Liver (tissue), 9 donors: ENCODE data around the gene ANGPT4. TPM values are rescaled to one million over a fixed set of nuclear protein-coding genes. Genes with fewer than 3 reads are reported as not detected.

Source experiments
- DNase-seq: peaks from one replicate; pipeline ENCODE4 v3.0.0-alpha.2; 2017; ENCODE audit warnings: low spot score
- H3K27ac ChIP-seq, 2 donors: one replicate each; pipeline ENCODE4 v1.7.0; 2013; ENCODE audit warnings: inconsistent platforms in 2 of 2, low read length in 2 of 2, control low read depth in 1 of 2, low read depth in 1 of 2, mild to moderate bottlenecking in 1 of 2
- H3K27me3 ChIP-seq, 4 donors: one replicate each; pipeline versions ENCODE4 v1.6.1 to v1.7.0; 2013; ENCODE audit warnings: low read length in 3 of 4, inconsistent platforms in 1 of 4, mild to moderate bottlenecking in 1 of 4, moderate library complexity in 1 of 4; ENCODE audit not compliant: control insufficient read depth in 4 of 4, insufficient read depth in 4 of 4
- H3K36me3 ChIP-seq, 4 donors: one replicate each; pipeline versions ENCODE4 v1.6.1 to v1.7.0; 2013; ENCODE audit warnings: low read length in 3 of 4, mild to moderate bottlenecking in 3 of 4, low read depth in 1 of 4, moderate library complexity in 1 of 4; ENCODE audit not compliant: control insufficient read depth in 4 of 4, insufficient read depth in 3 of 4
- H3K4me1 ChIP-seq, 4 donors: one replicate each; pipeline versions ENCODE4 v1.6.1 to v1.7.0; 2013; ENCODE audit warnings: low read length in 3 of 4, mild to moderate bottlenecking in 3 of 4, moderate library complexity in 1 of 4; ENCODE audit not compliant: control insufficient read depth in 4 of 4, insufficient read depth in 4 of 4
- H3K4me3 ChIP-seq, 3 donors: one replicate each; pipeline versions ENCODE4 v1.6.1 to v1.7.0; 2013; ENCODE audit warnings: low read length in 3 of 3, control low read depth in 1 of 3, low read depth in 1 of 3, mild to moderate bottlenecking in 1 of 3
- H3K9ac ChIP-seq, 2 donors: one replicate each; pipeline ENCODE4 v1.7.0; 2013; ENCODE audit warnings: low read length in 2 of 2, mild to moderate bottlenecking in 2 of 2, moderate library complexity in 2 of 2, control low read depth in 1 of 2, low read depth in 1 of 2
- H3K9me3 ChIP-seq, 4 donors: one replicate each; pipeline versions ENCODE4 v1.6.1 to v1.7.0; 2013; ENCODE audit warnings: low read length in 3 of 4; ENCODE audit not compliant: control insufficient read depth in 4 of 4
- FOXA2 ChIP-seq: IDR thresholded peaks from 2 replicates; pipeline ENCODE4 v1.6.1; 2016; ENCODE audit warnings: antibody characterized with exemption
- HNF4A ChIP-seq, 2 donors: conservative IDR thresholded peaks; 2 replicates each; pipeline ENCODE4 v1.6.1; 2016; ENCODE audit warnings: antibody characterized with exemption in 2 of 2, mild to moderate bottlenecking in 2 of 2
- JUND ChIP-seq, 2 donors: IDR thresholded peaks; 2 replicates each; pipeline ENCODE4 v1.6.1; 2016; ENCODE audit warnings: antibody characterized with exemption in 2 of 2
- RXRA ChIP-seq, 2 donors: IDR thresholded peaks; 2 replicates each; pipeline ENCODE4 v1.6.1; 2017 to 2018; ENCODE audit warnings: antibody characterized with exemption in 2 of 2, mild to moderate bottlenecking in 1 of 2
- SP1 ChIP-seq: IDR thresholded peaks from 2 replicates; pipeline ENCODE4 v1.6.1; 2018; ENCODE audit warnings: antibody characterized with exemption, mild to moderate bottlenecking
- TAF1 ChIP-seq: conservative IDR thresholded peaks from 2 replicates; pipeline ENCODE4 v1.6.1; 2016; ENCODE audit warnings: antibody characterized with exemption, mild to moderate bottlenecking
- WGBS: extraction: QIAGEN DNeasy Blood & Tissue Kit; methylation state at CpG from one replicate; pipeline ENCODE4 v1.1.7; 2013; 5-methylcytosine and 5-hydroxymethylcytosine counted together
- polyA plus RNA-seq, 2 donors: library from polyadenylated mRNA; stranded (reverse) in 1 of 2; unstranded in 1 of 2; fragments of 200-250 nt in 1 of 2; fragments of >200 nt in 1 of 2; fragmentation: Nextera tagmentation in 1 of 2; extraction: Ambion mirVana in 1 of 2; gene quantifications; one replicate each; pipeline versions ENCODE4 v1.2.1 to v1.2.3, GENCODE V29; 2013 to 2015
- total RNA-seq, 2 donors: library from RNA; depleted of rRNA; stranded (reverse); fragments of >200 nt; gene quantifications; one replicate each; pipeline ENCODE4 v1.2.3, GENCODE V29; 2014
- TF ChIP-seq, protein P1 (sequence below): IDR thresholded peaks from 2 replicates; pipeline ENCODE4 v1.6.1; 2016; ENCODE audit warnings: antibody characterized with exemption
- TF ChIP-seq, protein P2 (sequence below): fragments of 150-350 bp; IDR thresholded peaks from 2 replicates; pipeline ENCODE4 v1.5.1; 2017; ENCODE audit warnings: improper control_type of control experiment, low read depth, low read length; ENCODE audit not compliant: missing input control
- TF ChIP-seq, protein P3 (sequence below): IDR thresholded peaks from 2 replicates; pipeline ENCODE4 v1.6.1; 2016; ENCODE audit warnings: antibody characterized with exemption
- TF ChIP-seq, protein P4 (sequence below): IDR thresholded peaks from 2 replicates; pipeline ENCODE4 v1.6.1; 2016; ENCODE audit warnings: antibody characterized with exemption
- donor health status: healthy.
- donor health status: healthy.
- donor health status: healthy.
- donor health status: healthy.
- donor health status: healthy.

ANGPT4 gene
- total and polyA plus RNA-seq, 4 donors, result 0.05 to 0.13 (median 0.08) TPM

DNA sequence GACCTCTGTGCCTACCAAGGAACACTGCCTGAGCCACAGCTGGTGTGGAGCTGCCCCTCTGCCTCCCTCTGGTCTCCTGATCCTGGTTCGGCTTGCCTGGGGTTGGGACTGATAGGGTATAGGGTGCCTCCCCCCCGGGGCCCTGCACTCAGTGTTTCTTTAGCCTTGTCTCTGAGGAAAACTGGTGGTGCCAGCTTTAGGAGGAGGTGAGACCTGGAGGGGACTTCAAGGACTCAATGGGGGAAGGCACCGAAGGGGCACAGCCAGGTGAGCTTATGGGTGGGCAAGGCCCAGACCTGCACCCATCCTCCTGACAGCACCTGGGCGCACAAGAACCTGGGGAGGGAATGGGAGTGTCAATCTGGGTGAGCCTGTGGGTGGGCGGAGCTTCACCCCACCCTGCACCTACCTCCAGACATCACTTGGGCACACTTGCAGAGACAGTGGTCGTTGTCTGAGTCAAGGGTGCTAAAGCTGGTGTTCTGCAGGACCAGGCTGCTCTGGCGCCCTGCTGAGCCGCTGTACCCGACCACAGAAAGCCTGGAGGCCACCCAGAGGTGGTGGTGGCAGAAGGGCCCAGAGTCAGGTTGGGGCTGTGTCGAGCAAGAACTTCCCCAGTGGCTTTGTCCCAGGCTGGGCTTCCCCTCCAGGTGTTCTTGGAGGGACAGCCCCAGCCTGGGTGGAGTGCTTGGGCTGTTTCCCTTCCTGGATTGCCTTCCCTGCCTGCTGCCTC lies 42.1 kb downstream of the ANGPT4 start:
- peaks cover 0 to 3% (median 1%) of the 10 kb centered on the region in 4 donors for H3K4me1 ChIP-seq
- TF ChIP-seq, protein P1, sequence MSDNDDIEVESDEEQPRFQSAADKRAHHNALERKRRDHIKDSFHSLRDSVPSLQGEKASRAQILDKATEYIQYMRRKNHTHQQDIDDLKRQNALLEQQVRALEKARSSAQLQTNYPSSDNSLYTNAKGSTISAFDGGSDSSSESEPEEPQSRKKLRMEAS, result no peak
- TF ChIP-seq JUND (IDR thresholded peaks at IDR 0.05), result no peak
- no peak for TF ChIP-seq HNF4A (conservative IDR thresholded peaks at IDR 0.05)
- no peak for TF ChIP-seq TAF1
- TF ChIP-seq, protein P2, sequence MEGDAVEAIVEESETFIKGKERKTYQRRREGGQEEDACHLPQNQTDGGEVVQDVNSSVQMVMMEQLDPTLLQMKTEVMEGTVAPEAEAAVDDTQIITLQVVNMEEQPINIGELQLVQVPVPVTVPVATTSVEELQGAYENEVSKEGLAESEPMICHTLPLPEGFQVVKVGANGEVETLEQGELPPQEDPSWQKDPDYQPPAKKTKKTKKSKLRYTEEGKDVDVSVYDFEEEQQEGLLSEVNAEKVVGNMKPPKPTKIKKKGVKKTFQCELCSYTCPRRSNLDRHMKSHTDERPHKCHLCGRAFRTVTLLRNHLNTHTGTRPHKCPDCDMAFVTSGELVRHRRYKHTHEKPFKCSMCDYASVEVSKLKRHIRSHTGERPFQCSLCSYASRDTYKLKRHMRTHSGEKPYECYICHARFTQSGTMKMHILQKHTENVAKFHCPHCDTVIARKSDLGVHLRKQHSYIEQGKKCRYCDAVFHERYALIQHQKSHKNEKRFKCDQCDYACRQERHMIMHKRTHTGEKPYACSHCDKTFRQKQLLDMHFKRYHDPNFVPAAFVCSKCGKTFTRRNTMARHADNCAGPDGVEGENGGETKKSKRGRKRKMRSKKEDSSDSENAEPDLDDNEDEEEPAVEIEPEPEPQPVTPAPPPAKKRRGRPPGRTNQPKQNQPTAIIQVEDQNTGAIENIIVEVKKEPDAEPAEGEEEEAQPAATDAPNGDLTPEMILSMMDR, result no peak
- TF ChIP-seq SP1, result no peak
- no peak for TF ChIP-seq FOXA2
- TF ChIP-seq, protein P3, sequence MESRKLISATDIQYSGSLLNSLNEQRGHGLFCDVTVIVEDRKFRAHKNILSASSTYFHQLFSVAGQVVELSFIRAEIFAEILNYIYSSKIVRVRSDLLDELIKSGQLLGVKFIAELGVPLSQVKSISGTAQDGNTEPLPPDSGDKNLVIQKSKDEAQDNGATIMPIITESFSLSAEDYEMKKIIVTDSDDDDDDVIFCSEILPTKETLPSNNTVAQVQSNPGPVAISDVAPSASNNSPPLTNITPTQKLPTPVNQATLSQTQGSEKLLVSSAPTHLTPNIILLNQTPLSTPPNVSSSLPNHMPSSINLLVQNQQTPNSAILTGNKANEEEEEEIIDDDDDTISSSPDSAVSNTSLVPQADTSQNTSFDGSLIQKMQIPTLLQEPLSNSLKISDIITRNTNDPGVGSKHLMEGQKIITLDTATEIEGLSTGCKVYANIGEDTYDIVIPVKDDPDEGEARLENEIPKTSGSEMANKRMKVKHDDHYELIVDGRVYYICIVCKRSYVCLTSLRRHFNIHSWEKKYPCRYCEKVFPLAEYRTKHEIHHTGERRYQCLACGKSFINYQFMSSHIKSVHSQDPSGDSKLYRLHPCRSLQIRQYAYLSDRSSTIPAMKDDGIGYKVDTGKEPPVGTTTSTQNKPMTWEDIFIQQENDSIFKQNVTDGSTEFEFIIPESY, result no peak
- no peak for DNase-seq
- no peak overlapping the region for H3K9ac ChIP-seq
- no peaks in the 10 kb centered on the region for H3K9me3 ChIP-seq
- no peaks in the 10 kb centered on the region for H3K36me3 ChIP-seq
- WGBS, result 75% methylated on average over 10 of the region's 10 CpGs
- no peak overlapping the region for H3K27ac ChIP-seq
- H3K4me3 ChIP-seq, result no peak overlapping the region
- H3K27me3 ChIP-seq, result no peaks in the 10 kb centered on the region

DNA sequence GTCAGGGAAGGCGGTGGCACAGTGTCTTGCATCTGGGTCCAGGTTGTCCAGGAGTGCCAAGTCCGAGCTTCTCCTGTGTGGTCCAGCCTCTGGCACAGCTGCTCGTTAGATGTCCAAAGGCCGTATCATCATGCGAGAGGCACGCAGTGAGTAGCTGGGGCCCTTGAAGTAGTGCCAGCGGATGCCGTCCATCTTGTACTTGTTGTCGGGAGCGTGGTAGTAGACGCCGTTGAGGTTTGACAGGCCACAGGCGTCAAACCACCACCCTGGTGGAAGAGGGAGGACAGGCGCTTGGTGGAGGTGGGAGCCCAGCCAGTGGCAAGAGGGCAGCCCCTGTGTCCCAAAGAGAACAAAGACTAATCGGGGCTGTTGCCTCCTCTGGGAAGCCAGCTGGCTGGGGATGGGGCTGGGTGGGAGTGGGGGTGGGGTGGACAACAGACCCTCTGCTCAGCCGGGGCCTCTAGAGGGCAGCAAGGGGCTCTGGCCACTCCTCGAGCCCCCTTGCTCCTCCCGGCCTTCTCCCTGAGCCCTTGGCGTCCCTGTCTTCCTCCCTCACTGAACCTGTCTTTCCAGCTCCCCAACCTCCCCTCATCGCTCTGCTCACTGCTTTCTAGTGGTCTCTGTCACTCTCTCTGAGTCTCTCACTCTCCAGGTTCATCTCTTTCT lies 43.1 kb downstream of the ANGPT4 start:
- H3K9ac ChIP-seq, result no peak overlapping the region
- H3K4me1 ChIP-seq, result peaks cover 0 to 3% (median 1%) of the 10 kb centered on the region in 4 donors
- no peak overlapping the region for H3K4me3 ChIP-seq
- no peaks in the 10 kb centered on the region for H3K9me3 ChIP-seq
- H3K27ac ChIP-seq, result no peak overlapping the region
- no peaks in the 10 kb centered on the region for H3K27me3 ChIP-seq
- no peak for DNase-seq
- H3K36me3 ChIP-seq, result no peaks in the 10 kb centered on the region
- WGBS, result 67% methylated on average over 20 of the region's 20 CpGs
- TF ChIP-seq TAF1, result no peak
- TF ChIP-seq SP1, result no peak
- TF ChIP-seq, protein P3, result no peak
- TF ChIP-seq RXRA (IDR thresholded peaks at IDR 0.05), result no peak
- TF ChIP-seq, protein P4, sequence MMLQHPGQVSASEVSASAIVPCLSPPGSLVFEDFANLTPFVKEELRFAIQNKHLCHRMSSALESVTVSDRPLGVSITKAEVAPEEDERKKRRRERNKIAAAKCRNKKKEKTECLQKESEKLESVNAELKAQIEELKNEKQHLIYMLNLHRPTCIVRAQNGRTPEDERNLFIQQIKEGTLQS, result no peak
- no peak for TF ChIP-seq JUND (IDR thresholded peaks at IDR 0.05)
- TF ChIP-seq FOXA2, result no peak
